Fibroblast of mammary gland (primary cell): ENCODE results near the gene SORCS1.

Experiments
- DNase-seq: peaks from one replicate; pipeline ENCODE4 v3.0.0-alpha.2; 2010; ENCODE audit warnings: low read depth
- H3K4me3 ChIP-seq: 2 replicates; pipeline ENCODE4 v1.5.1; 2011; ENCODE audit warnings: low read depth, mild to moderate bottlenecking, low read length, moderate library complexity; ENCODE audit not compliant: control insufficient read depth
- TF ChIP-seq, protein P1 (sequence below): conservative IDR thresholded peaks from 2 replicates; pipeline ENCODE4 v1.5.1; 2011; ENCODE audit warnings: low read depth, low read length, inconsistent platforms; ENCODE audit not compliant: control insufficient read depth, insufficient read depth

SORCS1 gene

DNA sequence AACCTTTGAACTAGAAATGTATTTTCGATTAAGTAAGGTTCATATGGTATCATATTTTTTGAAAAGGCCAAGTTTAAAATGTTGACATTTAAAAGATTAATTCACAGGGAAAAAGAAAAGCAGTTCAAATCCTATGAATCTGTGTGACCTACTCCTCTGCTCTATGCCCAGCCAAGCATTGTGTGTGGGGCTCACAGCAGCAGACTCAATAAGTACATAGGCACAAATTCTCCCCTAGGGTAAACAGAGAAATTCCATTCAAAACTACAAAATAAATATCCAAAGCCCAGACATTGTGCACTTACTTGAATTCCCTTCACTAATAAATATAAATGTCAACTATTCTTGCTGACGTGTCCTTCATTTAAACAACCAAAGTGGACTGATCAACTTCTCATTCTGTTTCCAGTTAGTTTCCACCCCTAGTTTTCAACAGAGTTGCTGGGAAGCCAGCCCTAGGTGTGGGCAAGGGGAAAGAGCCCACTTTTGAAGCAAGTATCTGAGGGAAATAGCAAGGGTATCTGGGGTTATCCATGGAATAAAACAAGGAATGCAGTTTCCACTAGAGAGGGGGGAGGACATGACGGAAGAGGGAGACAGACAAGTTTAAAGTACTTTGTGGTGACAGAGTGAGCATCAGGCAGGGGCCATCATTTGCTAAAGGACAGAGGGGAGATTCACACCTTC lies 533.3 kb downstream of the SORCS1 start:
- TF ChIP-seq, protein P1, sequence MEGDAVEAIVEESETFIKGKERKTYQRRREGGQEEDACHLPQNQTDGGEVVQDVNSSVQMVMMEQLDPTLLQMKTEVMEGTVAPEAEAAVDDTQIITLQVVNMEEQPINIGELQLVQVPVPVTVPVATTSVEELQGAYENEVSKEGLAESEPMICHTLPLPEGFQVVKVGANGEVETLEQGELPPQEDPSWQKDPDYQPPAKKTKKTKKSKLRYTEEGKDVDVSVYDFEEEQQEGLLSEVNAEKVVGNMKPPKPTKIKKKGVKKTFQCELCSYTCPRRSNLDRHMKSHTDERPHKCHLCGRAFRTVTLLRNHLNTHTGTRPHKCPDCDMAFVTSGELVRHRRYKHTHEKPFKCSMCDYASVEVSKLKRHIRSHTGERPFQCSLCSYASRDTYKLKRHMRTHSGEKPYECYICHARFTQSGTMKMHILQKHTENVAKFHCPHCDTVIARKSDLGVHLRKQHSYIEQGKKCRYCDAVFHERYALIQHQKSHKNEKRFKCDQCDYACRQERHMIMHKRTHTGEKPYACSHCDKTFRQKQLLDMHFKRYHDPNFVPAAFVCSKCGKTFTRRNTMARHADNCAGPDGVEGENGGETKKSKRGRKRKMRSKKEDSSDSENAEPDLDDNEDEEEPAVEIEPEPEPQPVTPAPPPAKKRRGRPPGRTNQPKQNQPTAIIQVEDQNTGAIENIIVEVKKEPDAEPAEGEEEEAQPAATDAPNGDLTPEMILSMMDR, result no peak
- no peak for DNase-seq
- H3K4me3 ChIP-seq, result no peak overlapping the region

DNA sequence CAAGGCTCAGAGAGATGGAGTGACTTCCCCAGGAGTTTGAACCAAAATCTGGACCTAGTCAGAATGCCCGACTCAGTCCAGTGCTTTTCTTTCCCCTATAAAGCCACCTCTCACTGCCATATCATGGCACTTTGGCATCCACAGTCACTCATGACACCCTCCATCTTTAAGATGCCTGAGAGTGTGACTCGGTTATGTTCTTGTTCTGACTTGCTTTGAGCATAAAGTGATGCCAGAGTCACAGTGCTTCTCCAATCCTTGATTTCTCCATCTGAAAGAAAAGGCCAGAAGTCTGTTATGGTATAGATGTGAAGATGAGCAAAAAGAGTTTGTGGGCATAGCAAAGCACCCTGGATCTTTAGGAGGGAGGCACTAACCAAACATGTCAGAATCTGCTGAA lies 538.1 kb downstream of the SORCS1 start:
- DNase-seq, result no peak
- TF ChIP-seq, protein P1, result no peak
- H3K4me3 ChIP-seq, result no peak overlapping the region

DNA sequence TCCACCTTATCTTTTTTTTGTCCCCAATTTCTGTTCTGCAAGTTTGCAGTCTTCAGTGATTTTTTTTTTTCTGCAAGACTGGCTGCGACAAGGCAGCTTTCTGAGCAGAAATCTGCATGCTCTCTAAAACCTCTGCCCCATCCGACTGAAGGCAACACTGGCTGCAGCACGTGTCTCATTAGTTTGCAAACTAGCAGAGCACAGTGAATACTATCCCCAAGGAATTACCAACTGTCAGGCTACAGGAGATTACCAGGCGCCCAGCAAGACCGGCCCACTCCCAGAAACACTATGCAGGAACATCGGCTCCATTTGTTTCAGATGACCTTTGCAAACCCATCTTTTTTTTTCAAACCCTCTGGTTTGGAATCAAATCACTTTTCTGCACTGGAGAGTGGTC lies 538.8 kb downstream of the SORCS1 start:
- H3K4me3 ChIP-seq, result no peak overlapping the region
- no peak for DNase-seq
- TF ChIP-seq, protein P1, result no peak

DNA sequence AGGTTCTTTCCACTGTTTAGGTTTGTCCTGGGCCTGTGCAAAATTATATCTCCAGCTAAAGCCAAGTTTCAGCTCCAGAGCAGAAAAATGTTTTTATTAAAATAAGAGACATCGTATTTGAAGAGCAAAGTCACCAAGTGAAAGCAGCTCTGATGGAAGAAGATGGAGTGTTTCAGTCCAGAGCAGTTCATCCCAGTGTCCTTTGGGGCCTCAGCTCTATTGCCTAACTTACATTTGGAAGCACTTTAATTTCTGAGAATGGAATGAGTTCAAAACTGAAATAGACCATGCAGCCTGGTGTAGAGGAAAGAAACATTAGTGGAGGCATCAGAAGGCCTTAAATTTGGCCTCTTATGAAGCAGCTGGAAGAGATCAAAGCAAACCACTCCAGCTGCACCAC lies 545.2 kb downstream of the SORCS1 start:
- TF ChIP-seq, protein P1, result no peak
- H3K4me3 ChIP-seq, result no peak overlapping the region
- DNase-seq, result peak; percentile 2

DNA sequence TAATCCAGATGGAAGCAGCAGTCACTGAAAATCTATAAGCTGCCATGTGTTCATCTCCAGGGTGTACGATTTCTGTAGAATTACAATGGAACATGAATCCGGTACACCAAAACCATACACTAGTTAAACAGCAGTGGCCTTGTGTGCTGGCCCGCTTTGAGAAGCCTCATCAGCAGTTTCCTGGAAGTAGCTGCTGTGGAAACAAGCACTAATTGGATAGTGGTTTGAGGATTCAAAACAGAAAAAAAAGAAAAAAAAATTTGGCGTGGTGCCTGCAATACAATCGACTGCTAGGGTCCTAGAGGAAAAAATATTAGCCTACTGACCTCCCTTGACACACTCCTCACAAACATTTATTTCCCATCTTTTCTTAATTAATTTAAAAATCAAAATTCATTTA lies 545.9 kb downstream of the SORCS1 start:
- no peak for DNase-seq
- TF ChIP-seq, protein P1, result no peak
- no peak overlapping the region for H3K4me3 ChIP-seq

DNA sequence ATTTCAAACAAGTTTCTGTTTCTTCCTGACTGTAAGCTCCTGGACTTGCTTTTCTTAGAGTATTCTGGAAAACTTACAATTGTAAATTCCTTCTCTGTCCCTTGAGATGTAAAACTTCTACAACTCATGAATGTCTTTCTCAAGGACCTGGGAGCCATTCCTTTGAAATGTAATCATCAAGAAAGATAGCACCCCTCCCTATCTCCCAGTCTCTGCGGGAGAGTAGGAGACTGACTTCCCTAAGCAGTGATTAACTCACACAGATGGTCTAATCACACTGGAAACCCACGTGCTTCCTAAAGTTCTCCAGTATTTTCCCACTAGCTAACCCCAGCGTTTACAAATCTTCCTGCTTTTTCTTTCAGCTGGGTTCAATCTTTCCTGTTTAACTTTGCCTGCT lies 549.4 kb downstream of the SORCS1 start:
- DNase-seq, result peak; percentile 82
- no peak overlapping the region for H3K4me3 ChIP-seq
- TF ChIP-seq, protein P1, result no peak

DNA sequence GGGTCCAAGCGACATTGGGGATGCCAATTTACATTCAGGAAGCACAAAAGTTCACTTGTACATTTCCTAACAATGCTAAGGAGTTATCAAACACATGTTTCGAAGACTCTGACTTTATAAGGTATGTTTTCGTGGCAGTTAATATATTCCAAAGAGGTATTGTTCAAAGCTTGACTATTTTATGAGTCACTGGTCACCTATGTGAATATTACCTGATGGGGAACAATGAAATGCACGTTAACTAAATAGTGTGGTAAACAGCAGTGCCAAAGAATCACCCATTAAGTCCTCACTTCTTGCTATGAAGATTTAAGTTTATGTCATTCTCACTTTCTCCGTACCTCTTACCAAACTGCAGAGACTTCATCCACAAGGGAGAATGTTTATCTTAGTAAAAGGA lies 550.2 kb downstream of the SORCS1 start:
- DNase-seq, result no peak
- TF ChIP-seq, protein P1, result no peak

More for the DNA sequence above, 550.2 kb downstream of the SORCS1 start:
- H3K4me3 ChIP-seq, result no peak overlapping the region
